ENCODE measurements around the gene PREPL. TPM values are rescaled to one million over a fixed set of nuclear protein-coding genes. Genes with fewer than 3 reads are reported as not detected.

PREPL gene
- total and polyA plus RNA-seq, 2 of the 13 experiments (the other 11 are each of a cell fraction or from before 2014, with no cell fraction given), result 19.7 to 34.3 TPM

- H4K20me1 ChIP-seq (ENCODE audit: insufficient read depth, low read length), result no peaks in the 10 kb centered on the region
- peaks cover 1 to 3% of the 10 kb centered on the region in 2 experiments; a peak in 1 of 5 replicates for H3K27me3 ChIP-seq (ENCODE audit: control insufficient read depth in 1 of 2, insufficient read depth in 2 of 2, low read length in 2 of 2)
- no peak overlapping the region for H2AFZ ChIP-seq (ENCODE audit: low read length)
- BruUV-seq (replicated peaks), result no TSS peak
- intact Hi-C loops (cut with micrococcal nuclease; ENCODE audit: unreplicated experiment), result loop anchor here (2.0 to 10.0 kb wide), 2 partner anchors 71 to 125 kb away; partner anchors contain the start of genes CAMKMT, PPM1B and PREPL
- CTCF ChIA-PET (ENCODE audit: low intra/inter-chr PET ratio, low total read pairs), result no interaction called here
- no peak overlapping the region for H3K9ac ChIP-seq (ENCODE audit: insufficient read depth, low read depth, low read length)
- 69% methylated on average over 4 of the region's 4 CpGs for WGBS (ENCODE audit: low lambda C conversion rate)
- no peak overlapping the region for H3K4me3 ChIP-seq (replicated peaks in 1 of 3; ENCODE audit: insufficient read depth in 1 of 3, low read depth in 2 of 3, low read length in 3 of 3)
- H3K36me3 ChIP-seq (replicated peaks in 1 of 2; ENCODE audit: control insufficient read depth in 1 of 2, insufficient read depth in 2 of 2, low read length in 2 of 2), result no peaks in the 10 kb centered on the region
- no peaks in the 10 kb centered on the region for H3K79me2 ChIP-seq (ENCODE audit: insufficient read depth, low read length)
- DNase-seq (ENCODE audit: low spot score) (no peak), FAIRE-seq (no peak), ATAC-seq (no peak)
- H3K9me3 ChIP-seq (ENCODE audit: low read length), result no peaks in the 10 kb centered on the region
- in situ Hi-C loops (cut with HindIII; ENCODE audit: extremely low pct_ligation_motif_present, low pct_unique_long_range_greater_than_20kb), result loop anchor here (5.0 kb wide), 2 partner anchors 43 to 203 kb away; no protein-coding TSS in a partner anchor
- peaks cover 57% of the 10 kb centered on the region for H3K4me1 ChIP-seq (ENCODE audit: insufficient read depth, low read length)
- POLR2A ChIA-PET, result no interaction called here
- TF ChIP-seq ZNF331 (CRISPR knock-in tag; IDR thresholded peaks at IDR 0.05) (no peak), IKZF5 (CRISPR knock-in tag; IDR thresholded peaks at IDR 0.05) (no peak), ZNF317 (CRISPR knock-in tag; IDR thresholded peaks at IDR 0.05) (no peak), ZNF547 (CRISPR knock-in tag; IDR thresholded peaks at IDR 0.05) (no peak), ZNF281 (CRISPR knock-in tag; IDR thresholded peaks at IDR 0.05; ENCODE audit: borderline replicate concordance) (no peak), ZNF367 (CRISPR knock-in tag; IDR thresholded peaks at IDR 0.05; ENCODE audit: borderline replicate concordance) (no peak), ZSCAN21 (CRISPR knock-in tag; IDR thresholded peaks at IDR 0.05; ENCODE audit: borderline replicate concordance) (no peak)
- H3K27ac ChIP-seq (ENCODE audit: extremely low read length, insufficient read depth, low read length), result no peak overlapping the region
- H3K4me2 ChIP-seq (ENCODE audit: low read depth, low read length), result no peak overlapping the region
Measured at GRCh38 chr2:44290261-44290660, 71.0 kb downstream of the PREPL start.
